ENCODE results near the gene NFIC. TPM values are rescaled to one million over a fixed set of nuclear protein-coding genes. Genes with fewer than 3 reads are reported as not detected.
"Not testable (repeated sequence)": the region's sequence is repeated elsewhere in the genome, so short reads cannot be mapped to it uniquely, and the experiment has no call there.

NFIC gene
- polyA plus RNA-seq (ENCODE audit: insufficient read length in 3 of 3) = 10 to 100 TPM; 16.2 to 20.4 (median 19.4) TPM

DNA sequence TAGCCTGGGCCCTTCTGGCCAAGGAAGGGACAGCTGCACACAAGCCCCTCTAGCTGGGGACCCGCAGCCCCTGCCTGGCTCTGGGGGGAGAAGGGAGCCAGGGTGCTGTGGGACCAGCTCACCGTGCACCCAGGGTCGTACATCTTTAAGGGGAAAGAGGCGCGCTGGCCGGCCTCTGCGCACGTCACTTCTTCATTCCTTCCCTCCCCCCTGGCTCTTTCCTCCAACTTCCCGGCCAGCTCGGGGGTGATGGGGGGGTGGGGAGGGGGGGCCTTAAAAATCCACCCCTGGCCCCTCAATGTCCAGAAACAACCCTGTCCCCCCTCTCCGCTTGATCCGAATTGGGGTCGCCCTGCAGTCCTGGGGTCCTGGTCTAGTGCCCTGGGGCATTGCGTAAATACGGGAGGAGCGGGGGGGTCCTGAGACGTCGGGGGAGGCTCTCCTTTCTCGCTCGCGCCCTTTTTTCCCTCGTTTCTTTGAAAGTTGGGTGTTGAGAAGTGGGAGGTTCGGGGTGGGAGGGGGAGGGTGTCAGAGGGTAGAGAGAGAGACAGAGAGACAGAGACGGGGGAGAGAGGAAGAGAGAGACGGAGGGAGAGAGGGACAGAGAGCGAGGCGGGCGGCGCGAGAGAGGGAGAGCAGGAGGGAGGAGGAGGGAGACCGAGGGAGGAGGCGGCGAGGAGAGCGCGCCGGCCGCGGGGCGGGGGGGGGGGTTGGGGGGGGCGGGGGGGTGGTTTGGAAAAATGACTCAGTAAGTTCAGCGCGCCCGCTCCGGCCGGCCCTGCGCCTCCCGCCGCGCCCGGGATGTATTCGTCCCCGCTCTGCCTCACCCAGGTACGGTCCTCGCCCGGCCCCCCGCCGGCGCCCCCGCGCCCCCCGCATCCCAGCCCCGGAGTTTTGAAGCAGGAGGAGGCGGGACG, at the start of gene NFIC:
Gene NFIC (plus strand): TSS at position 748 of the 917 bp plus-strand sequence. CDS start 54 bp downstream, at position 802.
- no peak for DNase-seq (ENCODE audit: low read depth in 3 of 3, low spot score in 2 of 3)

DNA sequence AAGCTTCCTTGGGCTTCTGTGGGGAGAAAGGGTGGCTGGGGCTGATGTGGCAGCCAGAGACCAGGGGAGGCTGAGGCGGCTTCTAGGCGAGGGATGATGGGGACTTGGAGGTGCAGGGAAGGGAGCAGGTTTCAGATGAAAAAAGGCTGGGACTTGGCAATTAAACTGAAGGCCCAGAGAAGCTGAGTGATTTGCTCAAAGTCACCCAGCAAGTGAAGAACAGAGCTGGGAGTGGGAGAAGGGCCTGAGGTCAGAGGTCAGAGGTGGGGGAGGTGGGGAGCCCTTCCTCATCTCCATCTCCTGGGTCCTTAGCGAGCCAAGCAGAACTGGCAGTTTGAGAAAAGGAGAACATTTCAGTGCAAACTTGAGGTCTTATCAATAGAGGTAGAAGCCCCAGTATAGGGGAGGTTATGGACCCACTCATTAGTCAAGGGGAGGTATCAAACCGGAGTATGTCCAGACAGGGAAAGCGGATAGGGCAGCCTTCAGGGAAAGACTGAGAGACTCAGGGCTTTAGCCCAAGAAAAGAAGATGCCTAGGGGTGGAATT, 49.6 kb upstream of the NFIC start:
- no peak for DNase-seq (ENCODE audit: low read depth in 3 of 3, low spot score in 2 of 3)

DNA sequence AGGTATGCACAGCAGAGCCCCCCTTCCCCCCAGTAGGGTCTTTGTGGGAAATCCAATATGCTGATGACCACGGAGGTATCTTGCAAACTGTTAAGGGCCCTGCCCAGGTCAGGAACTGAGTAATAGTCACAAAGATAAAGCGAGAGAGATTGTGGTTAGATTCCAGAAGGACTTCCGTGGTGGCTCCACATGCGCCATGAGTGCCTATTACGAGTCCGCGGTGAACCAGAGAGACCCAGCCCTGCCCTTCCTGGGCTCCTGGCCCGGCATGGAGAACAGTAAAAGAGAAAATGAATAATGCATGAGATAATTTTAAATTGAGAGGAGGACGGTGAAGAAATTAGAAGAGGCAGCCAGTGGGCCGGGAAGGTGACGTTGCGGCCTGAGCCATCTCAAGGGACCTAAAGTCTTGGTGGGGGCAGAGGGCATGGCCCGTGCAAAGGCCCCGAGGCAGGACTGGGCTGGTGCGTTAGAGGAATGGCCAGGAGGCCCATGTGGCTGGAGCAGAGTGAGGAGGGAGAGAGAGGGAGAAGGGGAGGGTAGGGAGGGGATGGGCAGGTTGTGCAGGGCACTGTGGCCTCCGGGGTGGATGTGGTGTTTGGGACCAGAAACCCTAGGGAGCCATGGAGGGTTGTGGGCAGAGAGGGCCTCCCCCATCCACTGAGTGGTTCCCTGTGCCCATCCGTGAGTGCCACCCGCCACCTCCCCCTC, 46.6 kb upstream of the NFIC start:
- no peak for DNase-seq (ENCODE audit: low read depth in 3 of 3, low spot score in 2 of 3)

DNA sequence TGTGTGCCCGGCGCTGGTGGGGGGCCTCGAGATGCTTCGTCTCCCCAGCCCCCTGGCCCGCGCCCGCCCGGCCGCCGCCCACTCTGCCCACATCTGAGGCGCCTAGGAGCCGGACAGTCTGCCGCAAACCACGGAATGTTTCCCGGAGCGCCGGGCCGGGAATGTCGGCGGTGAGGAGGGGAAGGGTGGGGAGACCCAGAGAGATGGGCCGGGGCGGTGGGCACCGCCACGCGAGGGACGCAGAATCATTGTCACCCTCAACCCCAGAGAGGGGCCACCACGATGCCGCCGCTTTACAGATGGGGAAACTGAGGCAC, 46.1 kb upstream of the NFIC start:
- no peak for DNase-seq (ENCODE audit: low read depth in 3 of 3, low spot score in 2 of 3)

DNA sequence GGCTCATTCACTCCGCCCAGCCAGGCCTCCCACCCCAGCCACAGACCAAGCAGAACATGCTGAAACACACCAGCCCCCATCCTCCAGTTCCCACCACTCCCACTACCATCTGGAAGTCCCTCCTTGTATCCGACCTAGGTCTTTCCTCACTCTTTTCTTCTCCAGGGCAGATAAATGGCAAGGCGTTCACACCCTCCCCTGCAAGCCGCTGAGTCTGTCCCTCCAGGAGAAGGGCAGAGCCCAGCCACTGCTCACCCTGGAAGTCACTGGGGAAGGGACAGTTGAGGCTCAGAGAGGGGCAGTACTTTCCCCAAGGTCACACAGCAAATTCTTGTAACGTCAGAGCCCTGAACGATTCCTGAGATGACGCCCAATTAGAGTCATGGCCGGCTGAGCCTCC, 45.5 kb upstream of the NFIC start:
- no peak for DNase-seq (ENCODE audit: low read depth in 3 of 3, low spot score in 2 of 3)

DNA sequence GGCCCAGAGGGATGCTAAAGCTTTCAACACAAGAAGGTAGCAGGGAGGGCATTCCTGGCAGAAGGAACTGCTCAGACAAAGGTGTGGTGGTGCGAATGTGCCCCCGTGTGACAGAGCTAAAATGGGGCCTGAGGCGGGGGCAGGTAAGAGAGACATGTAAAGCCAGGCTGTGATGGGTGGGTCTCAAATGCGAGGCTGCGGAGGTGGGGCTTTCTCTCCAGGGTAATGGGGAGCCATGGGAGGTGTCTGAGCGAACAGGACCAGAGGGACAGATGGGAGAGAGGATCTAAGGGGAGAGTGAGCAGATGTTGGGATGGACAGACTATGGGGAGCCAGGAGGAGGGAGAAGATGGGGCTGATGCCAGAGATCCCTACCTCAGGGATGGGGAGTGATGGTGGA, 44.7 kb upstream of the NFIC start:
- no peak for DNase-seq (ENCODE audit: low read depth in 3 of 3, low spot score in 2 of 3)

DNA sequence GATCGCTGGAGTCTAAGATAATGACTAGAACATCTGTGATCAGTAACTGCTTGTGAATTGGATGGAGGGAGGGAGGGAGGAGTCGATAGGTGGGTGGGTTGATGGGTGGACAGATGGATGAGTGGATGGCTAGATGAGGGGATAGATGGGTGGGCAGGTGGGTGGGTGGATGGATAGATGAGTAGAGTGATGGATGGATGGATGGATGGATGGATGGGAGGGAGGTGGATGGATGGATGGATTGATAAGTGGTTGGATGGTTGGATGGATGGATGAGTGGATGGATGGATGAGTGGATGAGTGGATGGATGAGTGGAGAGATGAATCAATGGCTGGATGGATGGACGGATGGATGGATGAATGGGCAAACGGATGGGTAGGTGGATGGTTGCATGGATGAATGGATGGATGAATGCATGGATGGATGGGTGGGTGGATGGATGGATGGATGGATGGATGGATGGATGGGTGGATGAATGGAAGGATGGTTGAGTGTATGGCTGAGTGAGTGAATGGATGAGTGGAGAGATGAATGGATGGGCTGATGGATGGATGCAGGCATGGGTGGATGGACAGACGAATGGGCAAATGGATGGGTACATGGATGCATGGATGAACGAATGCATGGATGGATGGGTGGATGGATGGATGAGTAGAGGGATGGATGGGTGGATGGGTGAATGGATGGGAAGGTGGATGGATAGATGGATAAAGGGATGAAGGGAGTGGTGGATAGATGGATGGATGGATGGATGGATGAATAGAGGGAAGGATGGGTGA, 44.0 kb upstream of the NFIC start:
- DNase-seq (ENCODE audit: low read depth in 3 of 3, low spot score in 2 of 3) = no peak

DNA sequence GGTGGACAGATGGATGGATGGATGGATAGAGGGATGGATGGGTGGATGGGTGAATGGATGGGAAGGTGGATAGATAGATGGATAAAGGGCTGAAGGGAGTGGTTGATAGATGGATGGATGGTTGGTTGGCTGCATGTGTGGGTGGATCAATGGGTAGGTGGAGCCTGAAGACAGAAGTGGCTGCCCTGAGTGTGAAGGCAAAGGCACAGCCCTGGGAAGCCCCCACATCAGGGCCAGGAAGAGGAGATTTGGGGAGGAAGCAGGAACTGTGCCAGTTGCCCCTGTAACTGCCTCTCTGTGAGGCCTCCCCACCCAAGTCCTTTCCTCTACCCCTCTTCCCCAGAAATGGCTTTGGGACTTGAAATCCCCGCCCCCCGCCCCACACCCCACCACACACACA, 43.4 kb upstream of the NFIC start:
- no peak for DNase-seq (ENCODE audit: low read depth in 3 of 3, low spot score in 2 of 3)

DNA sequence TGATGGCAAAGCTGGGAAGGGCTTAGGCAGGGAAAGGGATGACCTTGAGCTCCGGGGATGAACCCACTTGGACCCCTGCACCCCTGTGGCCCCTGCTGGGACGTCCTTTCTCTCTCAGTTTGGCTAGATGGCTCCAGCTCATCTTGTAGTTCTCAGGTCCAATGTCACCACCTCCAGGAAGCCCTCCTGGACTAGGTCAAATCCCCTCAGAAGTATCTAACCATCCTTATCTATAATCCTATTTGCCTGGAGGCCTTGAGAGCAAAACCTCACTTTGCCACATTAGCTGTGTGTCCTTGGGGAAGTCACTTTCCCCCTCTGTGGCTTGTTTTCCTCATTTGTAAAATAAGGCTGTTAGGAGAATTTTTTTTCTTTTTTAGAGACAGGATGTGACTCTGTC, 42.7 kb upstream of the NFIC start:
- DNase-seq (ENCODE audit: low read depth in 3 of 3, low spot score in 2 of 3) = no peak

DNA sequence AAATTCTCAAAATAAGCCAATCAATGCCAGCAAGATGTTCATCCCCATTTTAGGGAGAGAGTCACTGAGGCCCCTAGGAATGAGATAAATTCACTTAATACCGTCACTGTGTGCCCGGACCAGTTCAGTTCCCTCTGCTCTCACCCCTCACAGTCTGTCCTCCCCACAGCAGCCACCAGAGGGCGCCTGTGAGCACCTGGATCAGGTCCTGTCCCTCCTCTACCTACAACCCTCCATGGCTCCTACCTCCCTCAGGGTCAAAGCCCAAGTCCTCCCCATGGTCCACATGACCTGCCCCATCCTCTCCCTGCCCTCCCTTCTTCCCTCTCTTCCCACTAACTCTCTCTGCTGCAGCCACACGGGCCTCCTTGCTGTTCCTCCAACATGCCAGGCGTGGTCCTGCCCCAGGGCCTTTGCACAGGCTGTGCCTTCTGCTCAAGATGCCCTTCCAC, 42.0 kb upstream of the NFIC start:
- DNase-seq (ENCODE audit: low read depth in 3 of 3, low spot score in 2 of 3) = no peak

DNA sequence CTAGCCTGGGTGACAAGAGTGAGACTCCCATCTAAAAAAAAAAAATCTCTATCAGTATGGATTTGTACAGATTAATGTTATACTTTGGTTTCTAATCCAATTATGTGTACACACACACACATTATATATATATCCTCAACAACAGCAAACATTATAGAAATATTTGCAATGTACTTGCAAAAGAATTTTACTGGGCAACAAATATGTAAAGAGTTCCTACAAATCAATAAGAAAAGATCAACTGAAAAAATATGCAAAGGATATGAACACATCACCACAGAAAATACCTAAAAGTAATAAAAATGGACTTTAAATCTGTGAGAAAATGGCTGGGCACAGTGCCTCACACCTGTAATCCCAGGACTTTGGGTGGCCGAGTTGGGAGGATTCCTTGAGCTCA, 40.9 kb upstream of the NFIC start:
- DNase-seq (ENCODE audit: low read depth in 3 of 3, low spot score in 2 of 3) = no peak

DNA sequence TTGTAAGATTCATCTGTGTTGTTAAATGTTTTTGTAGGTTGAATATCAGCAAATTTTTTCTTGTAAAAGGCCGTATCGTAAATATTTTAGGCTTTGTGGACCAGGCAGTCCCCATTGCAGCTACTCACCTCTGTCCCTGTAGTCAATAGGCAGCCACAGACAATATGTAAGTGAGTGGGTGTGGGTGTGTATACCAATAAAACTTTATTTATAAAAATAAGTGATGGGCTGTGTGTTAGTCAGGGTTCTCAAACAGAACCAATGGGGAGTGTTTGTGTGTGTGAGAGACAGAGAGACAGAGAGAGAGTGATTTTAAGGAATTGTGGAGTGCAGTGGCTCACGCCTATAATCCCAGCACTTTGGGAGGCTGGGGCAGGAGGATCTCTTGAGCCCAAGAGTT, 37.6 kb upstream of the NFIC start:
- no peak for DNase-seq (ENCODE audit: low read depth in 3 of 3, low spot score in 2 of 3)

DNA sequence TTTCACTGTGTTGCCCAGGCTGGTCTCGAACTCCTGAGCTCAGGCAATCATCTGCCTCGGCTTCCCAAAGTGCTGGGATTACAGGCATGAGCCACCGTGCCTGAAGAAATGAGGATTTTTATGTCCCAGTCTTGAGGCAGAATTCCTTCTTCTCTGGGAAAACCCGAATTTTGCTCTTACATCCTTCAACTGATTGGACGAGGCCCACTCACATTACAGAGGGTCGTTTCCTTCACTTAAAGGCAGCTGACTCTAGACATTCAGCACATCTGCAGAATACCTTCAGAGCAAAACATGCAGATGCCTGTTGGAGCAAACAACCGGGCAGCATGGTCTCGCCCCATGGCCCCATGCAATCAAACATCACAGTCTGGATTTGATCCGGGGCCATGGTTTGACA, 36.3 kb upstream of the NFIC start:
- no peak for DNase-seq (ENCODE audit: low read depth in 3 of 3, low spot score in 2 of 3)

DNA sequence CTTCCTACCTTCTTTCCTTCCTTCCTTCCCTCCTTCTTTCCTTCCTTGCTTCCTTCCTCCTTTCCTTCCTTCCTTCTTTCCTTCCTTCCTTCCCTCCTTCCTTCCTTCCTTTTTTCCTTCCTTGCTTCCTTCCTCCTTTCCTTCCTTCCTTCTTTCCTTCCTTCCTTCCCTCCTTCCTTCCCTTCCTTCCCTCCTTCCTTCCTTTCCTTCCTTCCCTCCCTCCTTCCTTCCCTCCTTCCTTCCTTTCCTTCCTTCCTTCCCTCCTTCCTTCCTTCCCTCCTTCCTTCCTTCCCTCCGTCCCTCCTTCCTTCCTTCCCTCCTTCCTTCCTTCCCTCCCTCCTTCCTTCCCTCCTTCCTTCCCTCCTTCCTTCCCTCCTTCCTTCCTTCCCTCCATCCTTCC, 34.2 kb upstream of the NFIC start:
- DNase-seq (ENCODE audit: low read depth in 3 of 3, low spot score in 2 of 3) = not testable (repeated sequence)

DNA sequence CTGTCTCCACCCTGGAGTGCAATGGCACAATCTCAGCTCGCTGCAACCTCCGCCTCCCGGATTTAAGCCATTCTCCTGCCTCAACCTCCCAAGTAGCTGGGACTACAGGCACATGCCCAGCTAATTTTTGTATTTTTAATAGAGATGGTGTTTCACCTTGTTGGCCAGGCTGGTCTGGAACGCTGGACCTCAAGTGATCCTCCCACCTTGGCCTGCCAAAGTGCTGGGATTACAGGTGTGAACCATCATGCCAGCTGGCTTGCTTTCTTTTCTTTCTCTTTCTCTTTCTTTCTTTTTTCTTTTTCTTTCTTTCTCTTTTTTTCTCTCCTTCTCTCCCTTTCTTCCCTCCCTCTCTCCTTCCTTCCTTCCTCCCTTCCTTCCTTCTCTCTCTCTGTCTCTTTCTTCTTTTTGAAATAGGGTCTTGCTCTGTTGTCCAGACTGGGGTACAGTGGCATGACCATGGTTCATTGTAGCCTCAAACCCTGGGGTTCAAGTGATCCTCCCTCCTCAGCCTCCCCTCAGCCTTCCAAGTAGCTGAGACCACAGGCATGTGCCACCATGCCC, 33.3 kb upstream of the NFIC start:
- DNase-seq (ENCODE audit: low read depth in 3 of 3, low spot score in 2 of 3) = no peak

DNA sequence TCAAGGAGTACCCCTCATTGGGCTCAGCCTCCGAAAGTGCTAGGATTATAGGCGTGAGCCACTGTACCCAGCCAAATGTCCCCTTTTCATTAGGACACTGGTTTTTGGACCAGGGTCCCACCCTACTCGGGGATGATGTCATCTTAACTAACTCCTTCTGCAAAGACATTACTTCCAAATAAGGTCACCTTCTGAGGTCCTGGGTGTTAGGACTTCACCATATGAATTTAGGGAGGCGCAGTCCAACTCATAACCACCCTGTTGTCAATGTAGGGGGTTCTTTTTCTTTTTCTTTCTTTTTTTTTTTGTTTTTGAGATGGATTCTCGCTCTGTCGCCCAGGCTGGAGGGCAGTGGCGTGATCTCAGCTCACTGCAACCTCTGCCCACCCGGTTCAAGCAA, 32.7 kb upstream of the NFIC start:
- no peak for DNase-seq (ENCODE audit: low read depth in 3 of 3, low spot score in 2 of 3)

DNA sequence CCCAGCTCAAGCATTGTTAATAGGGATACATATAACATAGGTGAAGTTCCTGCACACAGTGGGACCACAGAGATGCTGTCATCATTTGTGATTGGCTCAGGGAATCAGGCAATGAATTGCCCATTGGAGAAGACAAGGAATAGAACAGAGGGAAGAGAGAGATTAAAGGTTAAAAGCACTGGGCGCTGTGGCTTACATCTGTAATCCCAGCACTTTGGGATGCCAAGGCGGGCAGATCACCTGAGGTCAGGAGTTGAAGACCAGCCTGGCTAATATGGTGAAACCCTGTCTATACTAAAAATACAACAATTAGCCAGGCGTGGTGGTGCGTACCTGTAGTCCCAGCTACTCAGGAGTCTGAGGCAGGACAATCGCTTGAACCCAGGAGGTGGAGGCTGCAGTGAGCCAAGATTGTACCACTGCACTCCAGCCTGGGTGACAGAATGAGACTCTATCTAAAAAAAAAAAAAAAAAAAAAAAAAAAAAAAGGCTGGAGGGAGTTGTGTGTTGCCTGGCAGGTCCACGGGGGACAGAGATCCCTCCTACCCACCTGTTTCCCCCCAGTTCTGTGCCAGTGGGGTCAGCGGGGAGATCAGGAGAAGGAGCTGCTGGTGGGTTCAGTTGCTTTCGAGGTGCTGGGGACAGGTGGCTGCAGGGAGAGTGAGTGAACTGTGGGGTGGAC, 31.5 kb upstream of the NFIC start:
- DNase-seq (ENCODE audit: low read depth in 3 of 3, low spot score in 2 of 3) = not testable (repeated sequence)

DNA sequence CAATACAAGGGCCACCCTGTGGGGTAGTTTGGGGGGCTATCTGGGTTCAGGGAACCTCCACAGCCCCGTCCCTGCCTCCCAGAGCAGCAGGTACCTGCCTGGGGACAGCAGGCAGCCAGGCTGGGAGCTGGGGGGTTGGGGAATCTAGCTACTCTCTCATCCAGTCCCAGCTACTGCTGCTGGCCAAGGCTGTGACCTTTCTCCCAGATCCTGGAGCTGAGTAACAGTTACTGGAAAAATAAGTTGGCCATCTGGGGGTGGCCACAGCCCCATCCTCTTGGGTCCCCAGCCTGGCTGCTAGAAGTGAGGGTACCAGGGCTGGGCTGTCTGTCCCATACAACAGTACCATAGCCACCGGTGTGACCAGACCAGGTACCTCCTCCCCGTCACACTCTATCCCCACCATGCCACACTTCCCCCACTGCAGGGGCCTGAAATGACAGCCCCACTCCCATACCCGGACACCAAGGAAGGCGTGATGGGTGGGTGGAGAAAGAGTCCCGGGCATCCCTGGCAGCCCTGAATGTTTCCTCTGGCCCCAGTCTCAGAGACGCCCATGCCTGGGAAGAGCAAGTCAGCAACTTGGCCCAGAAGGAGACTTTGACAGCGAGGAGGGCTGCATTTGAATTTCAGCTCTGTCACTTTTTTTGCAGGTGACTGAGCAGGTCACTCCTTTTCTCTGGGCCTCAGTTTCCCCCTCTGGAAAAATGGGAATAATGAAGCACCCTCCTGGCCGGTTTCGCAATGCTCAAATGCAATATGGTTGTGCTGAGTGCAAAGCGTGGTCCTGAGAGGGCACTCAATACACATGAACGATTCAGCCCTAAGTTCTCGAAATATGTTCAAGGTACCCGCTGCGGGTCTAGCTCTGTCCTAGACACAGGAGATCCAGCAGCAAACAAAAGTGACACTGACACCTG, 30.7 kb upstream of the NFIC start:
- no peak for DNase-seq (ENCODE audit: low read depth in 3 of 3, low spot score in 2 of 3)

DNA sequence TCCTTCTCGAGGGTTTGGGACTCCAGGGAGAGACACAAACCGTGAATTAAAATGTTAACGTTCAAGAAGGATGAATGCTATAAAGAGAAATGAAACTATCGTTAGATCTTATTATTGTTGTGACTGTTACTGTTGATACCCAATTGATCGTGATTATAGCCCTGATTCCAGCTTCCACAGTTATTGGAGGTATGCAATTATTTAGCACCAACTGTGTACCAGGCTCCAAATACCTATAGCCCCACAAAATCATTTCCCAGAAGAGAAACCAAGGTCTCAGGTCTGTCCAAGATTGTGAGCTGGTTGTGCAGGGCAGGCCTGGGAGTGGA, 30.1 kb upstream of the NFIC start:
- no peak for DNase-seq (ENCODE audit: low read depth in 3 of 3, low spot score in 2 of 3)
